Suppressor macrophage treated with lipopolysaccharide for 1 hour (primary cell): ENCODE data around the gene KIF2C.
A peak's percentile ranks its signal among the peaks of the same experiment; 100 is the strongest.
"Not testable (repeated sequence)": the region's sequence is repeated elsewhere in the genome, so short reads cannot be mapped to it uniquely, and the experiment has no call there.

Experiments used
- DNase-seq, 3 donors: peaks; one replicate each; pipeline ENCODE4 v3.0.0-alpha.2; 2020 to 2022

Gene KIF2C

GRCh38 chr1:44719318-44719717, 20.3 kb upstream of the KIF2C start:
- no peak for DNase-seq

- peak in 1 of 3 donors; percentile 36 for DNase-seq
Measured at GRCh38 chr1:44720281-44720680, 19.4 kb upstream of the KIF2C start.

GRCh38 chr1:44721485-44722361, 17.9 kb upstream of the KIF2C start:
- peak; percentile 94 to 98 (median 97) for DNase-seq

GRCh38 chr1:44723064-44723463, 16.6 kb upstream of the KIF2C start:
- peak in 1 of 3 donors; percentile 15 for DNase-seq

- peak; percentile 64 to 83 (median 74) for DNase-seq
Measured at GRCh38 chr1:44723496-44724295, 15.9 kb upstream of the KIF2C start.

- DNase-seq = no peak
Measured at GRCh38 chr1:44724296-44724954, 15.2 kb upstream of the KIF2C start.

- DNase-seq = no peak
Measured at GRCh38 chr1:44724955-44725698, 14.5 kb upstream of the KIF2C start.

- DNase-seq = peak; percentile 98 to 99 (median 99)
Measured at GRCh38 chr1:44730741-44731512, 8.7 kb upstream of the KIF2C start, which contains the start of gene RNU5D-1. RNU5D-1 (minus strand) TSS chr1:44731170.

GRCh38 chr1:44733365-44733764, 6.3 kb upstream of the KIF2C start:
- no peak for DNase-seq

- DNase-seq = no peak
Measured at GRCh38 chr1:44733784-44734183, 5.9 kb upstream of the KIF2C start.

GRCh38 chr1:44735992-44736391, 3.6 kb upstream of the KIF2C start:
- DNase-seq = no peak

- not testable (repeated sequence) for DNase-seq
Measured at GRCh38 chr1:44738953-44739306, 707 bp upstream of the KIF2C start.

- DNase-seq = peak in 1 of 3 donors; percentile 30
Measured at GRCh38 chr1:44740179-44740617, 561 bp downstream of the KIF2C start.

- no peak for DNase-seq
Measured at GRCh38 chr1:44743211-44743610, 3.6 kb downstream of the KIF2C start.

GRCh38 chr1:44747878-44748277, 8.2 kb downstream of the KIF2C start:
- no peak for DNase-seq

GRCh38 chr1:44757420-44757819, 17.8 kb downstream of the KIF2C start:
- DNase-seq = no peak

GRCh38 chr1:44759077-44759476, 19.4 kb downstream of the KIF2C start:
- DNase-seq = no peak

GRCh38 chr1:44760876-44761275, 21.2 kb downstream of the KIF2C start:
- DNase-seq = no peak

- not testable (repeated sequence) for DNase-seq
Measured at GRCh38 chr1:44766421-44766820, 26.8 kb downstream of the KIF2C start.

- DNase-seq = peak; percentile 97 to 98 (median 97)
Measured at GRCh38 chr1:44775078-44775929, 35.7 kb downstream of the KIF2C start, which contains the start of gene RPS8. RPS8 (plus strand) TSS chr1:44775540; CDS start chr1:44775597, 57 bp downstream.
